Measurements from ENCODE around the gene B3GAT1.
"Not testable (repeated sequence)": the region's sequence is repeated elsewhere in the genome, so short reads cannot be mapped to it uniquely, and the experiment has no call there.

B3GAT1 gene

DNA sequence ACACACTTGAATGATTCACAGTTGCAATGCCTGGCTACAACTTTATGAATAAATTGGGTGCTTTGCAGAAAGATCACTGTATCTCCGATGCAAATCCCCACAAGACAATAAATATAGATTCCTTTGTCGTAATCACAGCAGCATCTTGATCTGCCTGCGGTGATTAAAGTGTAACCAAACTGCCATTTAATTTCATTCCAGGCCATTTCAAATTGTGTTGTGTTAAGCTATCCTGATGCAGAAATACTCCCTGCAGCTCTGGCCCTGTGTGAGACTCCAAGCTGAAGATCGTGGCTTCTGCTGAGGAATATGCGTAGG, 40.8 kb upstream of the B3GAT1 start:
- TF ChIP-seq SPI1 (IDR thresholded peaks at IDR 0.05; ENCODE audit: low read depth, low read length) (no peak), POU2F2 (IDR thresholded peaks at IDR 0.05; ENCODE audit: low read depth, low read length) (no peak), POLR2A (IDR thresholded peaks at IDR 0.05; ENCODE audit: low read depth, low read length) (no peak), TAF1 (IDR thresholded peaks at IDR 0.05; ENCODE audit: low read depth, low read length) (no peak), POLR2AphosphoS5 (IDR thresholded peaks at IDR 0.05; ENCODE audit: low read depth, low read length) (no peak), PAX5 (IDR thresholded peaks at IDR 0.05; ENCODE audit: insufficient read depth, low read length, severe bottlenecking) (no peak)
- FAIRE-seq (no peak), DNase-seq (ENCODE audit: insufficient read length, low spot score) (no peak)

DNA sequence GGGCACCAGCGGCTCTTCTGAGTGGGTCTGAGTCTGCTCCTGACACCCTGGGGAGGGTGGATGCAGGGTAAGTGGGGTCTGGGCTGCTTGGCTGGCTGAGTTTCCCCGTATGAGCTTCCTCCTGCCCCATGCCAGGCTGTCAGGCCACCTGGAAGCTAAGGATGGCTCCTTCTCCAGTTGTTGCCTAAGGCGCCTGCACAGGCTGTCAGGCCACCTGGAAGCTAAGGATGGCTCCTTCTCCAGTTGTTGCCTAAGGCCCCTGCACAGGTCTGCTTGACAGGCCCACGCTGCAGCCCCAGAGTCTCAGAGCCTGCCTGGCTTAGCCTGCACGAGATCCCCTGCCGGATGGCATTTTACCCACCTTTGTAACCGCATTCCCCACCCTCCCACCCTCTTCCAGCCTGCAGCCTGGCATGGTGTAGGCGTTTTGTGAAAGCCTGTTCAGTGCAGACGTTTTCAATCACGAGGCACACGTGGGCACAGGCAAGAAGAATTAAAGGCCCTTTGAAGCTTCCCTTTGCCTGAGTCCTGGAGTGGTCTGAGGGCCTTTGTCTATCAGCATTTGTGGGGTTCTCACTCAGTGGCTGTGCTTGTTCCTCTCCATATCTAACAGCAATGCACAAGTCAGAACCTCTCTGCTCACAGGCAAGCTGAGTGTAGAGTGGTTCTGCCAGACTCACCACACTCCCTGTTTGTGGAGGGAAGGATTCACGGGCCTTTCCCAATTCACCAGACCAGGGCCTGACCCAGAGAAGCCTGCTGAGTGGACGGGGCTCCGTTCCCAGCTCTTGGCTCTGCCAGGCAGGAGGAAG, 40.2 kb upstream of the B3GAT1 start:
- DNase-seq (ENCODE audit: insufficient read length, low spot score): no peak
- TF ChIP-seq TAF1 (IDR thresholded peaks at IDR 0.05; ENCODE audit: low read depth, low read length) (no peak), POLR2A (IDR thresholded peaks at IDR 0.05; ENCODE audit: low read depth, low read length) (no peak), PAX5 (IDR thresholded peaks at IDR 0.05; ENCODE audit: insufficient read depth, low read length, severe bottlenecking) (no peak), SPI1 (IDR thresholded peaks at IDR 0.05; ENCODE audit: low read depth, low read length) (no peak)
- no peak for FAIRE-seq

DNA sequence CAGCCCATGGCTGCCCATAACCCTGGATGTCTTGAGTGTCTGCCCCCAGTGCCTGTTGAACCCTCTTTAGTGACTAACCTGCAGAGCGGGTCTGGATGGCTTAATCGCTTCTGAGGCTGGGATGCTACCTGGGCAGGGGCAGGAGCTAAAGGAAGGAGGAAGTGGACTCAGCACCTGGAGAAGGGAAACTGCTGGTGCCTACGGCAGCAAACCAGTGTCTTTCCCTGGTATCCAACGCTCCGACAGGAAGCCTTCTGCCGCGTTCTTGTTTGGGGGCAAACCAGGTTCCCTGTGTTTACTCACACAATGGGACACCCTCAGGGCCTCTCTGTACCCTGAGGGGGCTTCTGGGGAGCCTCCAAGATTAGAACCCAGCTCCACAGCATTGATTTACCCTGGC, 38.1 kb upstream of the B3GAT1 start:
- TF ChIP-seq TAF1 (IDR thresholded peaks at IDR 0.05; ENCODE audit: low read depth, low read length): no peak
- no peak for TF ChIP-seq SPI1 (IDR thresholded peaks at IDR 0.05; ENCODE audit: low read depth, low read length)
- no peak for TF ChIP-seq POU2F2 (IDR thresholded peaks at IDR 0.05; ENCODE audit: low read depth, low read length)
- no peak for TF ChIP-seq POLR2AphosphoS5 (IDR thresholded peaks at IDR 0.05; ENCODE audit: low read depth, low read length)
- no peak for TF ChIP-seq PAX5 (IDR thresholded peaks at IDR 0.05; ENCODE audit: insufficient read depth, low read length, severe bottlenecking)
- no peak for TF ChIP-seq POLR2A (IDR thresholded peaks at IDR 0.05; ENCODE audit: low read depth, low read length)
- DNase-seq (ENCODE audit: insufficient read length, low spot score) (no peak), FAIRE-seq (no peak)

DNA sequence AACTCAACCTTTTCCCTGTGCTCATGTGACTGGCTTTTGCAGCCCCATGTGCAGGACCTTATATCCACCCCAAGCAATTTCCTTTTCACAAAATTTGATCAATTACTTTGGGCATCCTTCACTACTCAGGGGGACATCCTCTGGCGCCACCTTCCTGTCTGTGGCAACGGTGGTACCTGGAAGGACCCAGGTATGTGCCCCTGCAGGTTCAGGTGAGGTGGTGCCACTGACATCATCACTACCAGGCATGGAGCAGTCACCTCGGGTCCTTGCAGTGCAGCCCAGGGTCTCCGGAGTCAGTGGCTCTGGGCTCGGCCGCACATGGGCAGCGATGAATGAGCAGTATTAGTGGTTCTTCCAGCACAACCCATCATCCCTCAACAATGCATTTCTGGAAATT, 37.7 kb upstream of the B3GAT1 start:
- FAIRE-seq (no peak), DNase-seq (ENCODE audit: insufficient read length, low spot score) (no peak)
- no peak for TF ChIP-seq SPI1 (IDR thresholded peaks at IDR 0.05; ENCODE audit: low read depth, low read length)
- no peak for TF ChIP-seq POLR2A (IDR thresholded peaks at IDR 0.05; ENCODE audit: low read depth, low read length)
- TF ChIP-seq PAX5 (IDR thresholded peaks at IDR 0.05; ENCODE audit: insufficient read depth, low read length, severe bottlenecking): no peak
- no peak for TF ChIP-seq TAF1 (IDR thresholded peaks at IDR 0.05; ENCODE audit: low read depth, low read length)

DNA sequence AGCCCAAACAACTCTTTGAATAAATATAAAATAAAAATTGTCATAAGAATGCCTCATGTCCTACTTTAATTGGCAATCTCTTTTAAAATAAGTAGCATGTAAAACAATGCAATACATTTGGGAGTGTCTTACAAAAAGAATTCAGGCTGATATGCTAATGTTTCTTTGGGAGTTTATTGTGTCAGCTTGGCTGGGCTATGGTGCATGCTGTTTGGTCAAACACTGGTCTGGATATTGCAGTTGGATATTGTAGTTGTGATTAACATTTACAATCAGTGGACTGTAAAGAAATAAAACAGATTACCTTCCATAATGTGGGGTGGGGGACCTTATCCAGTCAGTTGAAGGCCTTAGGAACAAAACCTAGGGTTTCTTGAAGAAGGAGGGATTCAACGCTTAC, 37.0 kb upstream of the B3GAT1 start:
- FAIRE-seq (no peak), DNase-seq (ENCODE audit: insufficient read length, low spot score) (no peak)
- TF ChIP-seq SPI1 (IDR thresholded peaks at IDR 0.05; ENCODE audit: low read depth, low read length) (no peak), POLR2A (IDR thresholded peaks at IDR 0.05; ENCODE audit: low read depth, low read length) (no peak), POLR2AphosphoS5 (IDR thresholded peaks at IDR 0.05; ENCODE audit: low read depth, low read length) (no peak), POU2F2 (IDR thresholded peaks at IDR 0.05; ENCODE audit: low read depth, low read length) (no peak), PAX5 (IDR thresholded peaks at IDR 0.05; ENCODE audit: insufficient read depth, low read length, severe bottlenecking) (no peak), TAF1 (IDR thresholded peaks at IDR 0.05; ENCODE audit: low read depth, low read length) (no peak)

GRCh38 chr11:134447696-134448095, 35.7 kb upstream of the B3GAT1 start:
- DNase-seq (ENCODE audit: insufficient read length, low spot score): no peak
- TF ChIP-seq SPI1 (IDR thresholded peaks at IDR 0.05; ENCODE audit: low read depth, low read length) (no peak), POLR2A (IDR thresholded peaks at IDR 0.05; ENCODE audit: low read depth, low read length) (no peak)
- no peak for FAIRE-seq

DNA sequence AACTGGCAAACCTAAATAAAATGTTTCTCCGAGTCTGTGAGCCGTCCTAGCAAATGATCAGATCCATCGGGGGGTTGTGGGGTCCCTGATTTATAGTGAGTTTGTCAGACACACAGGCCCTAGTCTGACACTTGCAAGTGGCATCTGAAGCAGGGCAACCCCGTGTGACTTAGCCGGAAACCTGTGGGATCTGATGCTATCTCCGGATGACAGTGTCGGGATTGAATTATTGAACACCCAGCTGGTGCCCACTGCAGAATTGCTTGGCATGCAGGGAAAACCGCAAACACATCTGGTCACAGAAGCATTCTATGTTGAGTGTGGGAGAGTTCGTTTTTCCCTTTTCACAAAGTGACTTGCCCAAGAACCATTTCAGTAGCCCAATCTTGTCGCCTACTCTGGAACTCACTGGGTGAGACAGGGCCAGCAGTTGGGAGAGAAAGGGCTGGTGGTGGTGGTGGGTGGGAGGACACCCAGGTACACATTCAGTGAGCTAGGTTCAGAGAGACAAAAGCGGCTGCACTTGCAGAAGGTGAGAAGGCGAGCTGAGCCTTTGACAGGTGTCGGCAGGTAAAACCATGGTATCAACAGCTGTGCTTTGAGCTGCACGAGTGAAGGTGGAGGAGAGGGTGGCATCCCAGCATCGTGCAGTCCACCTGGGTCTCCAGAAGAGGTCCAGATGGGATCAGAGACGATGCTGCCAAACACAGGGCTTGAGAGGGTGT, 33.7 kb upstream of the B3GAT1 start:
- no peak for FAIRE-seq
- DNase-seq (ENCODE audit: insufficient read length, low spot score): no peak
- no peak for TF ChIP-seq TAF1 (IDR thresholded peaks at IDR 0.05; ENCODE audit: low read depth, low read length)
- no peak for TF ChIP-seq POLR2A (IDR thresholded peaks at IDR 0.05; ENCODE audit: low read depth, low read length)
- TF ChIP-seq POU2F2 (IDR thresholded peaks at IDR 0.05; ENCODE audit: low read depth, low read length): no peak
- TF ChIP-seq SPI1 (IDR thresholded peaks at IDR 0.05; ENCODE audit: low read depth, low read length): no peak
- TF ChIP-seq POLR2AphosphoS5 (IDR thresholded peaks at IDR 0.05; ENCODE audit: low read depth, low read length): no peak
- TF ChIP-seq PAX5 (IDR thresholded peaks at IDR 0.05; ENCODE audit: insufficient read depth, low read length, severe bottlenecking): no peak

DNA sequence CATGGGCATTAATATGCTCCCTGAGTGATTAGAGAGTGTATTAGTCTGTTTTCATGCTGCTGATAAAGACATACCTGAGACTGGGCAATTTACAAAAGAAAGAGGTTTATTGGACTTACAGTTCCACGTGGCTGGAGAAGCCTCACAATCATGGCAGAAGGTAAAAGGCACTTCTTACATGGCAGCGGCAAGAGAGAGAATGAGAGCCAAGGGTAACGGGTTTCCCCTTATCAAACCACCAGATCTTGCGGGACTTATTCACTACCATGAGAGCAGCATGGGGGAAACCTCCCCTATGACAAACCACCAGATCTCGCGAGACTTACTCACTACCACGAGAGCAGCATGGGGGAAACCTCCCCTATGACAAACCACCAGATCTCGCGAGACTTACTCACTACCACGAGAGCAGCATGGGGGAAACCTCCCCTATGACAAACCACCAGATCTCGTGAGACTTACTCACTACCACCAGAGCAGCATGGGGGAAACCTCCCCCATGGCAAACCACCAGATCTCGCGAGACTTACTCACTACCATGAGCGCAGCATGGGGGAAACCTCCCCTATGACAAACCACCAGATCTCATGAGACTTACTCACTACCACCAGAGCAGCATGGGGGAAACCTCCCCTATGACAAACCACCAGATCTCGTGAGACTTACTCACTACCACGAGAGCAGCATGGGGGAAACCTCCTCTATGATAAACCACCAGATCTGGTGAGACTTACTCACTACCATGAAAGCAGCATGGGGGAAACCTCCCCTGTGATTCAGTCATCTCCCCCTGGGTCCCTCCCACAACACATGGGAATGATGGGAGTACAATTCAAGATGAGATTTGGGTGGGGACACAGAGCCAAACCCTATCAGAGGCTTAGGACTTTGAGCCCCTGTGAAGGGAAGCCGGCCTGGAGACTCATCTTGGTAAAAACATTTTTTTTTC, 32.4 kb upstream of the B3GAT1 start:
- not testable (repeated sequence) for DNase-seq (ENCODE audit: insufficient read length, low spot score); FAIRE-seq

DNA sequence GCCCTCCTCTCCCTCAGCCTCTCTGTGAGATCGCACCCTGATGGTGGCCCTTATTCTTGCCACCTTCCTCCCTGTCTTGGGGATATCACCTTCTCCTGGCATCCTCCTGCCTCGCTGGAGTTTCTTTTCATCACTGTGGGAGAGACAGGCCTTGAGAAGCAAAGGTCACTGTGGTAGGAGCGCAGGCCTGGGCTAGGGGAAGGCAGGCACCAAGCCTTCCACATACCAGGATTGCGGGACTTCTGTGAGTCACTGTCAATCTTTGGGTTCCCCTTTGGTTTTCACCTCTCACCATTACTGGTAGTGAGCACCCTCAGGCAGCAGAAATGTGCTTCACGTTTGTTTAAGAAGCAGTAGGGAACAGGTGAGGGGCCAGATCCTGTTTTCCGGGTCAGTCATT, 31.2 kb upstream of the B3GAT1 start:
- TF ChIP-seq POU2F2 (IDR thresholded peaks at IDR 0.05; ENCODE audit: low read depth, low read length) (no peak), SPI1 (IDR thresholded peaks at IDR 0.05; ENCODE audit: low read depth, low read length) (no peak), TAF1 (IDR thresholded peaks at IDR 0.05; ENCODE audit: low read depth, low read length) (no peak), PAX5 (IDR thresholded peaks at IDR 0.05; ENCODE audit: insufficient read depth, low read length, severe bottlenecking) (no peak)
- FAIRE-seq: no peak

More for the DNA sequence above, 31.2 kb upstream of the B3GAT1 start:
- no peak for DNase-seq (ENCODE audit: insufficient read length, low spot score)
